ENCODE data around the gene ZNF451.
"Not testable (repeated sequence)": the region's sequence is repeated elsewhere in the genome, so short reads cannot be mapped to it uniquely, and the experiment has no call there.

- not testable (repeated sequence) for TF ChIP-seq POLR2A, CTCF (IDR thresholded peaks at IDR 0.05)
These were observed 45.9 kb upstream of the ZNF451 start for GRCh38 chr6:57044061-57044460.

Data from upper lobe of left lung (tissue), 4 donors.